A549 (cell line): ENCODE measurements around the gene PLEKHA6.

Experiments used
- CBX8 ChIP-seq: fragments of 200-600 bp; sonication (generic); IDR thresholded peaks from 2 replicates; pipeline ENCODE4 v1.6.1; 2016
- CTCF ChIP-seq: fragments of >200 bp; sonication (Bioruptor Twin); formaldehyde crosslinking; IDR thresholded peaks from 3 replicates; pipeline ENCODE4 v1.5.1; 2016
- ELK1 ChIP-seq: fragments of 150-350 bp; IDR thresholded peaks from 2 replicates; pipeline ENCODE4 v1.6.1; 2014; ENCODE audit warnings: low read depth, mild to moderate bottlenecking, low read length
- EP300 ChIP-seq, 2 experiments: fragments of >200 bp; sonication (Bioruptor Twin); formaldehyde crosslinking; IDR thresholded peaks; 2 replicates in 1 of 2; 3 replicates in 1 of 2; pipeline ENCODE4 v1.6.1; 2016 to 2017
- HDAC2 ChIP-seq: fragments of 200-600 bp; sonication (generic); IDR thresholded peaks from 2 replicates; pipeline ENCODE4 v1.6.1; 2016
- JUN ChIP-seq, 2 experiments: fragments of >200 bp; sonication (Bioruptor Twin); formaldehyde crosslinking; IDR thresholded peaks; 2 replicates in 1 of 2; 3 replicates in 1 of 2; pipeline ENCODE4 v1.6.1; 2016 to 2017
- MAX ChIP-seq: IDR thresholded peaks from 2 replicates; pipeline ENCODE4 v1.6.1; 2012
- NFE2L2 ChIP-seq: fragments of 150-350 bp; conservative IDR thresholded peaks from 2 replicates; pipeline ENCODE4 v1.6.1; 2014; ENCODE audit warnings: low read length
- POLR2A ChIP-seq: IDR thresholded peaks from 2 replicates; pipeline ENCODE4 v1.6.1; 2012; ENCODE audit warnings: mild to moderate bottlenecking, low read length
- RAD21 ChIP-seq, 2 experiments: fragments of >200 bp in 1 of 2; sonication (Bioruptor Twin) in 1 of 2; formaldehyde crosslinking in 1 of 2; IDR thresholded peaks in 1 of 2; conservative IDR thresholded peaks in 1 of 2; 2 replicates in 1 of 2; 3 replicates in 1 of 2; pipeline ENCODE4 v1.6.1; 2012 to 2018; ENCODE audit warnings: inconsistent platforms in 1 of 2

GRCh38 chr1:204286831-204287421, 72.8 kb downstream of the PLEKHA6 start:
- TF ChIP-seq CTCF = no peak
- no peak for TF ChIP-seq POLR2A
- TF ChIP-seq HDAC2 = no peak
- no peak for TF ChIP-seq NFE2L2
- no peak for TF ChIP-seq EP300 (IDR thresholded peaks at IDR 0.05)
- no peak for TF ChIP-seq ELK1
- no peak for TF ChIP-seq CBX8
- no peak for TF ChIP-seq JUN (IDR thresholded peaks at IDR 0.05)
- TF ChIP-seq MAX = 0 out of 2 replicates have a peak, but pooled peaks have one; percentile 25
- no peak for TF ChIP-seq RAD21 (conservative IDR thresholded peaks at IDR 0.05 in 1 of 2, IDR thresholded peaks at IDR 0.05 in 1 of 2)
